Breast epithelium (tissue), 3 donors: Measurements from ENCODE around the gene SCN1A.

Experiments used
- POLR2A ChIP-seq: fragments of 450-650 bp; IDR thresholded peaks from one replicate; pipeline ENCODE4 v1.6.1; 2016; ENCODE audit warnings: antibody characterized with exemption, mild to moderate bottlenecking, moderate library complexity
- POLR2AphosphoS5 ChIP-seq, 3 donors: sonication (generic); formaldehyde crosslinking; IDR thresholded peaks; one replicate each; pipeline ENCODE4 v1.6.1; 2017; ENCODE audit warnings: antibody characterized with exemption in 3 of 3
- TF ChIP-seq, protein P1 (sequence below), 3 donors: fragments of 450-650 bp; IDR thresholded peaks; one replicate each; pipeline ENCODE4 v1.5.1; 2016 to 2017; ENCODE audit warnings: antibody characterized with exemption in 3 of 3, mild to moderate bottlenecking in 3 of 3, moderate library complexity in 3 of 3

DNA sequence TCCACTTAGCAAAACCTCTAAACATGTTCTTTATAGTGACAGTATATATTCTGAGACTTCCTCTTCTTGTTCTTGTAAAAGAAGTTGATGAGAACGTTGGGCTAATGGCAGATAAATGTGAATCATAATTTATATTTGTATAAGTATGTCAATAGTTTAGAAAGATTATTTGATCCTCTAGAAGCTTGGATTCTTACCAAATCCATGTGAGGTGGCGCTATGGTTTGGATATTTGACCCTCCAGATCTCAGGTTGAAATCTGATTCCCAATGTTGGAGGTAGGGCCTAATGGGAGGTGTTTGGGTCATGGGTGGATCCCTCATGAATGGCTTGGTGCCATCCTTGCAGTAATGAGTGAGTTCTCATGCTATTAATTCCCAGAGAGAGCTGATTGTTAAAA, 29.8 kb upstream of the SCN1A start:
- TF ChIP-seq, protein P1, sequence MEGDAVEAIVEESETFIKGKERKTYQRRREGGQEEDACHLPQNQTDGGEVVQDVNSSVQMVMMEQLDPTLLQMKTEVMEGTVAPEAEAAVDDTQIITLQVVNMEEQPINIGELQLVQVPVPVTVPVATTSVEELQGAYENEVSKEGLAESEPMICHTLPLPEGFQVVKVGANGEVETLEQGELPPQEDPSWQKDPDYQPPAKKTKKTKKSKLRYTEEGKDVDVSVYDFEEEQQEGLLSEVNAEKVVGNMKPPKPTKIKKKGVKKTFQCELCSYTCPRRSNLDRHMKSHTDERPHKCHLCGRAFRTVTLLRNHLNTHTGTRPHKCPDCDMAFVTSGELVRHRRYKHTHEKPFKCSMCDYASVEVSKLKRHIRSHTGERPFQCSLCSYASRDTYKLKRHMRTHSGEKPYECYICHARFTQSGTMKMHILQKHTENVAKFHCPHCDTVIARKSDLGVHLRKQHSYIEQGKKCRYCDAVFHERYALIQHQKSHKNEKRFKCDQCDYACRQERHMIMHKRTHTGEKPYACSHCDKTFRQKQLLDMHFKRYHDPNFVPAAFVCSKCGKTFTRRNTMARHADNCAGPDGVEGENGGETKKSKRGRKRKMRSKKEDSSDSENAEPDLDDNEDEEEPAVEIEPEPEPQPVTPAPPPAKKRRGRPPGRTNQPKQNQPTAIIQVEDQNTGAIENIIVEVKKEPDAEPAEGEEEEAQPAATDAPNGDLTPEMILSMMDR (IDR thresholded peaks at IDR 0.05), result no peak
- TF ChIP-seq POLR2A (no peak), POLR2AphosphoS5 (IDR thresholded peaks at IDR 0.05) (no peak)
